ENCODE measurements around the gene PRKAA2.

- no peak for TF ChIP-seq CTCF (IDR thresholded peaks at IDR 0.05; ENCODE audit: borderline replicate concordance, extremely low read depth, low read length, poor library complexity, severe bottlenecking)
- no peak for TF ChIP-seq EZH2 (IDR thresholded peaks at IDR 0.05; ENCODE audit: borderline replicate concordance, low read depth, low read length, severe bottlenecking)
These were observed 68.0 kb downstream of the PRKAA2 start for GRCh38 chr1:56713112-56713511.
